OCI-LY1 (cell line): ENCODE measurements around the gene AHDC1.
A peak's percentile ranks its signal among the peaks of the same experiment; 100 is the strongest.

ENCODE experiments used
- H2AFZ ChIP-seq: fragments of 200-600 bp; sonication (generic), shearing (Covaris generic); 2 replicates; pipeline ENCODE4 v1.6.0; 2014; ENCODE audit warnings: antibody characterized with exemption, mild to moderate bottlenecking, low read length
- H3F3A ChIP-seq: fragments of 200-600 bp; sonication (generic), shearing (Covaris generic); 2 replicates; pipeline ENCODE4 v1.6.0; 2014; ENCODE audit warnings: mild to moderate bottlenecking, antibody characterized with exemption, low read length, moderate library complexity; ENCODE audit not compliant: insufficient read depth
- H3K27ac ChIP-seq: fragments of 200-600 bp; sonication (generic); 2 replicates; pipeline ENCODE4 v1.5.1; 2014; ENCODE audit warnings: low read length, mixed run types, mild to moderate bottlenecking, low read depth; ENCODE audit not compliant: poor library complexity, severe bottlenecking
- H3K27me3 ChIP-seq: fragments of 200-600 bp; sonication (generic); 2 replicates; pipeline ENCODE4 v1.6.0; 2014; ENCODE audit warnings: antibody characterized with exemption, mild to moderate bottlenecking, low read length, moderate library complexity; ENCODE audit not compliant: insufficient read depth
- H3K36me3 ChIP-seq: fragments of 200-600 bp; sonication (generic); 2 replicates; pipeline ENCODE4 v1.6.1; 2014; ENCODE audit warnings: mild to moderate bottlenecking, antibody characterized with exemption, low read length, moderate library complexity, mixed read lengths; ENCODE audit not compliant: insufficient read depth
- H3K4me1 ChIP-seq: fragments of 200-600 bp; sonication (generic); 2 replicates; pipeline ENCODE4 v1.5.1; 2014; ENCODE audit warnings: mild to moderate bottlenecking, low read length, moderate library complexity; ENCODE audit not compliant: insufficient read depth, severe bottlenecking
- H3K4me2 ChIP-seq: fragments of 200-600 bp; sonication (generic), shearing (Covaris generic); 2 replicates; pipeline ENCODE4 v1.6.1; 2014; ENCODE audit warnings: low read length
- H3K4me3 ChIP-seq: fragments of 200-600 bp; sonication (generic); 2 replicates; pipeline ENCODE4 v1.5.1; 2014; ENCODE audit warnings: low read length, low read depth, mild to moderate bottlenecking, mixed read lengths; ENCODE audit not compliant: poor library complexity, severe bottlenecking
- H3K79me2 ChIP-seq: fragments of 200-600 bp; shearing (Covaris generic); 2 replicates; pipeline ENCODE4 v1.6.1; 2016; ENCODE audit warnings: mixed run types, low read length, mixed read lengths; ENCODE audit not compliant: insufficient read depth
- H3K9ac ChIP-seq: fragments of 200-600 bp; sonication (generic), shearing (Covaris generic); 2 replicates; pipeline ENCODE4 v1.6.1; 2014; ENCODE audit warnings: mild to moderate bottlenecking, low read length, mixed read lengths
- H3K9me2 ChIP-seq: fragments of 200-600 bp; sonication (generic), shearing (Covaris generic); 2 replicates; pipeline ENCODE4 v1.6.1; 2014; ENCODE audit warnings: low read depth, mild to moderate bottlenecking, low read length, mixed read lengths
- H3K9me3 ChIP-seq: fragments of 200-600 bp; shearing (Covaris generic); 2 replicates; pipeline ENCODE4 v1.6.1; 2014; ENCODE audit warnings: low read length, mixed read lengths
- H4K20me1 ChIP-seq: fragments of 200-600 bp; sonication (generic), shearing (Covaris generic); 2 replicates; pipeline ENCODE4 v1.6.0; 2016; ENCODE audit warnings: mild to moderate bottlenecking, low read length; ENCODE audit not compliant: insufficient read depth
- EZH2 ChIP-seq: fragments of 200-600 bp; sonication (generic), shearing (Covaris generic); IDR thresholded peaks from 2 replicates; pipeline ENCODE4 v1.8.0; 2017; ENCODE audit warnings: borderline replicate concordance, mixed run types, mild to moderate bottlenecking, antibody characterized with exemption, low read length, moderate library complexity, mixed read lengths
- TF ChIP-seq, protein P1 (sequence below): fragments of 200-600 bp; sonication (generic), shearing (Covaris generic); IDR thresholded peaks from 2 replicates; pipeline ENCODE4 v1.5.1; 2017; ENCODE audit warnings: mild to moderate bottlenecking, antibody characterized with exemption, low read length, moderate library complexity, mixed read lengths

Gene AHDC1

DNA sequence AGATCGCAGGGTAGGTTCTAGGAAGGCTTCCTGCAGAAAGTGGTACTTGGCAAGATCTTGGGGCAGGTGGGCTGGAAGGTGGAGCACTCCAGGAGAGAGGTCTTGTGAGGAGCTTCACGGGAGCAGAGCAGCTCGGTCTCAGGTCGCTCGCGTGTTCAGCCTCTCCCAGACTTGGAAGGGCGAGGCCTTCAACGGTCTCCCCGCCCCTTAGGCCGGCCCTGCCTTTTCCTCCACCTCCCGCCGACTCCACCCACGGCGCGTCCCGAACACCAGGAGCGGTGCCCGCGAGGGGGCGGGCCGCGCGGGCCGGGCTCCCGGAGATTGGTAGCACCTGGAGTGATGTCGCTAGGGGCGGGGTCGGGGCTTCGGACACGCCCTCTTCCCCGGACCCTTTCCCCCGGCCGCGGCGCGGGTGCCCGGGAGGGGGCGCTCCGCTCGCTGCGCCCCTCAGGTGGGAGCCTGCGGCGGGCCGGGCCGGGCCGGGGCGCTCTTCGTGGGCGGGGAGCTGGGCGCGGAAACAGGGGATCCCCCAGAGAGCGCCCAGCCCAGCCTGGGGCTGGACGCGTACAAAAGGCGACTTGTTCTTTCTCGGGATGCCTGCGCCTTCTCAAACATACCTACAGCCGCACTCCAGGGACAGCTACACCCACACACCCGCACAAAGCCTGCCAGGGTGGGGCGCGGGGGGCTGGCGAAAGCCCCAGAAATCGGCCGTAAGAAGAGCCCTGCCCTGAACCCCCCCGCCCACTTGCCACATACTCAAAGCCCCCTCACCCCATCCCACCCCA is 35.5 kb downstream of the AHDC1 start:
- no peaks in the 10 kb centered on the region for H3K9me3 ChIP-seq
- no peaks in the 10 kb centered on the region for H4K20me1 ChIP-seq
- 0 out of 2 replicates have a peak, but pooled peaks cover 5% of the 10 kb centered on the region for H3K27me3 ChIP-seq
- no peaks in the 10 kb centered on the region for H3K9me2 ChIP-seq
- peak overlapping the region; percentile 65 for H3K4me2 ChIP-seq
- H3K4me3 ChIP-seq: peak overlapping the region; percentile 36
- H3K4me1 ChIP-seq: peaks cover 24% of the 10 kb centered on the region
- H3K9ac ChIP-seq: peak overlapping the region; percentile 39; the same call in 1 of the 2 replicates
- TF ChIP-seq, protein P1, sequence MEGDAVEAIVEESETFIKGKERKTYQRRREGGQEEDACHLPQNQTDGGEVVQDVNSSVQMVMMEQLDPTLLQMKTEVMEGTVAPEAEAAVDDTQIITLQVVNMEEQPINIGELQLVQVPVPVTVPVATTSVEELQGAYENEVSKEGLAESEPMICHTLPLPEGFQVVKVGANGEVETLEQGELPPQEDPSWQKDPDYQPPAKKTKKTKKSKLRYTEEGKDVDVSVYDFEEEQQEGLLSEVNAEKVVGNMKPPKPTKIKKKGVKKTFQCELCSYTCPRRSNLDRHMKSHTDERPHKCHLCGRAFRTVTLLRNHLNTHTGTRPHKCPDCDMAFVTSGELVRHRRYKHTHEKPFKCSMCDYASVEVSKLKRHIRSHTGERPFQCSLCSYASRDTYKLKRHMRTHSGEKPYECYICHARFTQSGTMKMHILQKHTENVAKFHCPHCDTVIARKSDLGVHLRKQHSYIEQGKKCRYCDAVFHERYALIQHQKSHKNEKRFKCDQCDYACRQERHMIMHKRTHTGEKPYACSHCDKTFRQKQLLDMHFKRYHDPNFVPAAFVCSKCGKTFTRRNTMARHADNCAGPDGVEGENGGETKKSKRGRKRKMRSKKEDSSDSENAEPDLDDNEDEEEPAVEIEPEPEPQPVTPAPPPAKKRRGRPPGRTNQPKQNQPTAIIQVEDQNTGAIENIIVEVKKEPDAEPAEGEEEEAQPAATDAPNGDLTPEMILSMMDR: peak; percentile 81
- TF ChIP-seq EZH2: no peak
- H3K27ac ChIP-seq: no peak overlapping the region
- H3K79me2 ChIP-seq: no peaks in the 10 kb centered on the region
- H2AFZ ChIP-seq: no peak overlapping the region
- no peaks in the 10 kb centered on the region for H3F3A ChIP-seq
- H3K36me3 ChIP-seq: peaks cover 3% of the 10 kb centered on the region; the same call in 1 of the 2 replicates

DNA sequence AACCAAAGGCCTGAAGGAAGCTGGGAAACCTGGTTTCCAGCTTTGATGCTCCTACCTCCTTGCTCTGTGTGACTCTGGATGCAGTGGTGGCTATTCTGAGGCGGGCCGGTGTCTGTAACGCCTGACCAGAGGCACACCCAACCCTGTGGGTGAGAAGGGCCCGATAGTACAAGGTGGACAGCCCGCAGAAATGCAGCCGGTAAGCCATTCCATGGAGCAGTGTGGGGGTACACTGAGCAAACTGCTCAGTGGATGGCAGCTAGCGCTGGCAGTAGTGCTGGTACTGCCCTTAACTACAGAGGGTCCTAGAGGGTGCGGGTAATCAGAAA is 36.0 kb downstream of the AHDC1 start:
- Histone ChIP-seq H3K36me3 (peaks cover 3% of the 10 kb centered on the region; the same call in 1 of the 2 replicates), H2AFZ (no peak overlapping the region), H3K9me3 (no peaks in the 10 kb centered on the region), H3K27ac (no peak overlapping the region), H3F3A (no peaks in the 10 kb centered on the region), H3K4me3 (peak overlapping the region; percentile 36), H3K4me1 (peaks cover 24% of the 10 kb centered on the region), H3K9ac (peak overlapping the region; percentile 39; the same call in 1 of the 2 replicates), H3K79me2 (no peaks in the 10 kb centered on the region), H4K20me1 (no peaks in the 10 kb centered on the region), H3K9me2 (no peaks in the 10 kb centered on the region), H3K27me3 (0 out of 2 replicates have a peak, but pooled peaks cover 5% of the 10 kb centered on the region), H3K4me2 (peak overlapping the region; percentile 65)
- TF ChIP-seq, protein P1: no peak
- no peak for TF ChIP-seq EZH2

DNA sequence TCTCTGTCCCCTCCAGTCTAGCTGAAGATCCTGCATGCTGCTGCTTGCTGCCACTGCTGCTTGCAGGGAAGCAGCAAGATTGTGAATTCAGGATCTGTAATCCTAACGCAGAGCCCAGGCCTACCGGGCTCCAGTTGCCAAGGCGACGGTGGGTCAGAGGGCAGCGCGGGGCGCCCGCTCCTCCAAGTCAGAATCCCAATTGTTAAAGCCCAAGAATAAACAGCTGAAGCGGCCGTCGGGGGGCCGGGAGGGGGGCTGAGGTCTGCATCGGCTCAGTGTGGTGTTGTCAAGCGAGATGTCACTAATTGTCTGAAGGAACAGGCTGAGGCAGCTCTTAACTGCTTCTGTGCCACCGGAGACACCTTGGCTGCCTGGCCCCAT is 36.8 kb downstream of the AHDC1 start:
- Histone ChIP-seq H3K9ac (no peak overlapping the region), H3K4me2 (no peak overlapping the region), H4K20me1 (no peaks in the 10 kb centered on the region)

More for the DNA sequence above, 36.8 kb downstream of the AHDC1 start:
- no peaks in the 10 kb centered on the region for H3K27me3 ChIP-seq
- H3K4me1 ChIP-seq: peaks cover 20% of the 10 kb centered on the region
- no peak overlapping the region for H3K27ac ChIP-seq
- H3K9me3 ChIP-seq: no peaks in the 10 kb centered on the region
- no peak for TF ChIP-seq EZH2
- TF ChIP-seq, protein P1: no peak
- no peaks in the 10 kb centered on the region for H3K9me2 ChIP-seq
- H3K4me3 ChIP-seq: no peak overlapping the region
- no peak overlapping the region for H2AFZ ChIP-seq
- no peaks in the 10 kb centered on the region for H3F3A ChIP-seq
- no peaks in the 10 kb centered on the region for H3K79me2 ChIP-seq
- H3K36me3 ChIP-seq: peaks cover 3% of the 10 kb centered on the region; the same call in 1 of the 2 replicates
